NOMO-1 treated with DMSO at 0.1 percent for 48 hours (cell line): Measurements from ENCODE around the gene FRMD1.

ENCODE experiments used
- DNase-seq: peaks from one replicate; lab custom pipeline; 2025; ENCODE audit not compliant: unreplicated experiment; lab: John Stamatoyannopoulos, UW

FRMD1 gene

DNA sequence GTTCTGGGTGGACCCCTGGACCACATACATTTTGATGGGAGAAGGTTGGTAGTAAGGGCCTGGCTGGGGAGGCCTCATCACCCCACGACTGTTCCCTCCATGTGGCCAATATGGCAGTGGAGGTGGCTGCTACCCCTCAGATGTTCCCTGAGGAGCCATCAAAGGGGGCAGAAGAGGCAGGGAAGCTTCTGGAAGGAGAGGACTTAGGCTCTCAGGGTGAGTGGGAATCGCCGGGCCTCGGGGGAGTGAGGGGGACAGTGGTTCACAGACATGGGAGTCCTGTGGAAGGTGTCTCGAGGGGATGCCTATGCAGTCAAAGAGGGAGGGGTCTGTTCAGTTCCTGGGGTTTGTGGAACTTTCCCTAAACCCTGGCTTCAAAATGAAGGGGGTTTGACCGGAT, 32.9 kb upstream of the FRMD1 start:
- no peak for DNase-seq

DNA sequence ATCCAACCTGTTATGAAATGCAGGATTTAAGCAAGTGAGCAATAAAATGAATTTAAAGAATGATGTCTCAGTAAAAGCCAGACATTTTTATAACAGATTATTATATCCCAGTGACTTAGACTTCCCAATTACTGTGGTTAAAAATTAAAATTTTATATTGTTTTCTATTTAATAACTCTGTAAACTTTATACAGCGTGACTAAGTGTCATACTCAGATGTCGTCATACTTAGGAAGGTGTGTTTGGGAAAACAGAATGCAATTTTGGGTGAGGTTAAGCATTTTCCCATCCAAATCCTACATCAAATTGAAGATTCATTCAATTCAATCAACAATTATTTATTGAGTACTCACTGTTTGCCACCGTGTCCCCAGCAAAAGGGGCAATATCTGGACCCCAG, 31.4 kb upstream of the FRMD1 start:
- DNase-seq = no peak

DNA sequence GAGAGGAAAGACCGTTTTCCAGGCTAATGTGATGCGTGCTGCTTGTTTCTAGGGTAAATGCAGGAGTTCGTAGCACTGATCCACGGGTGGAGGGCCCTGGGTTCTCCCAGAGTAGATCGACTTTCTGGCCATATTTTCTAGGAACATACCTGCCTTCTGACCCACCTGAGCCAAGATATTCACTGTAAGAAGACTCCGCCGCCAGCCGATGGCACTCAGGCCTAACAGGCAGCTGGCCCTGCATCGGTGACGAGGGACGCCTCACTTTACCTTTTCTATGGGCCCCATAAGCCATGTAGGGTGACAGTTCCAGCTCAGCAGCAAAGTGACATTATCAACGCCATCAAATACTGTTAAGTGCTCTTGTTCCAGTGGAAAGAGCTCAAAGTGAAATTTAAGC, 30.2 kb upstream of the FRMD1 start:
- DNase-seq = no peak

DNA sequence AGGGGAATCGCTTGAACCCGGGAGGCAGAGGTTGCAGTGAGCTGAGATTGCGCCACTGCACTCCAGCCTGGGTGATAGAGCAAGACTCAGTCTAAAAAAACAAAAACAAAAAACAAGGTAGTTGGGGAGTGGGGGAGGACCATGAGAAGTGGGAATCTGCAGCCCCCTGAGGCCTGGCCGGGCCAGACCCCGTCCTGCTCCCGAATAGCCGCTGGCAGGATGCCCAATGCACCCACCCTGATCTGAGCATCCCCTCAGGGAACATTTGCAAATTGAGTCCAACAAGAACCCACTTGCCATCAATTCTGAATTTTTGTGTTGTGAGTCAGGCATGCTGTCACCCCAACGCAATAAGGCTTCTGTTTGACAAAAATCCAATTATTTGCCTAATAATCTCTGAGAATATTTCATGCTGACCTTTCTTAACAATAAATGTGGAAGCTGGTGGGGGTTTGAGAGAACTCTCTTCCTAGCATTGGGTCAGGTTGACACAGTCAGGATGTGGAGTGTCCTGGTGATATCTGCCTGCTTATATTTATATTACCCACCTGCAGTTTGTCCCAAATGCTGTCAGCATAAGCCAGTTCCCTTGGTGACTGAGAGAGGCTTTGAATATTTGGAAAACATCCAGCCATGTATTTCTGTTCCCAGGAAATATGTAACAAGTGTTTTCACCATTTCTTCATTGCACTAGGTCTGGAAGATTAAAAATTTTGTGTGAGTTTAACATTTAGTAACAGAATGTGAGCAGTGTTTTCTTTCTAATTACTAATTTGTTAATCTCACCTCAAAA, 28.4 kb upstream of the FRMD1 start:
- DNase-seq = no peak

DNA sequence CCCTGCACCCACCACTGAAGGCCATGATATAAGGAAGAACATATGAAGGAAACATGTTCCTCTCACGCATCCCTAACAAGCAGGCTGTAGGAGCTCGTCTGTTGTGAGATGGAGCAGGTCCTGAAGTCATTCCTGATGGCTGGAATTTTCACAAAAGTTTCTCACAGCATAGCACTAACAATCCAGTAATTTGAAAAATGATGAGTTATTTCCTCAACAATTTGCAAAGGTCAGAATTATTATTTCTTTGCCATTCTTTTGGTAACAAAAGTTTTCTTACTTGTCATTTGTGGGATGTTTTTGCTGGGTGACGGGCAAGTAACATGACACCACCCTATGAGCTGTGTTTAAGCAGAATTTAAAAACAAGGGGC, 27.6 kb upstream of the FRMD1 start:
- no peak for DNase-seq

DNA sequence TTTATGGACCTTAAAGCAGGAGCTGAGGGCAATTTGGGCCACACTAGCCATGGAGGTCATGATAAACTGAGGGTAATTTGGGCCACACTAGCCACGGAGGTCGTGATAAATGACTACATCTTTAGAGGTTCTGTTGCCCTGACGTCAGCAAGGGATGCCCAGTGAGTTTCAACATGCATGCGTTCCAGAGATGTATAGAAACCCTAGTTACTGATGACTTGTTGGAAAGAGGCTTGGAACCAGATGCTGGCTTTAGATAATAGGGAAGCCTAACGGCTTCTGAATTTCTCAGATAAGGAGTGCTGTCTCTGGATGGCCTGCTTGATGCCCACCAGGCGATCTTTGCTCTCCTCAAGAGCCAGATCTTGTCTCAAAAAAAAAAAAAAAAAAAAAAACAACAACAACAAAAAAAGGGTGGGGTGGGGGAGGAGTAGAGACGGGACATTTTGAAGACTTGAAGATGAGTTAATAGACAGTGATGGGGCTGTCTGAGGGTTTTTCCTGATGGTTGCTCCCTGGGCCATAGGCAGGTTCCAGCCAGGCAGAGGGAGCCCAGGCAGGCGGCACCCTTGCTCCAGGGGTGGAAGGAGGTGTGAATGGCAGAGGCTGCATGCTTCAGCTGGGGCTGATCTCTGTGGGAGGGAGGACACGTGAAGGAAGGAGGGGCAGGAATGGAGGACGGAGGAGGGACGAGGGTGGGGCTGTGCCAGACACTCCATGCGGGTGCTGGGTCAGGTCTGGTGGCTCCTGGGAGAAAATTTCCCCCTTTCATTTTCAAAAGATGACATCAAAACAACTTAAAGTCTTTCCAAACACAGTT, 27.0 kb upstream of the FRMD1 start:
- DNase-seq = no peak

DNA sequence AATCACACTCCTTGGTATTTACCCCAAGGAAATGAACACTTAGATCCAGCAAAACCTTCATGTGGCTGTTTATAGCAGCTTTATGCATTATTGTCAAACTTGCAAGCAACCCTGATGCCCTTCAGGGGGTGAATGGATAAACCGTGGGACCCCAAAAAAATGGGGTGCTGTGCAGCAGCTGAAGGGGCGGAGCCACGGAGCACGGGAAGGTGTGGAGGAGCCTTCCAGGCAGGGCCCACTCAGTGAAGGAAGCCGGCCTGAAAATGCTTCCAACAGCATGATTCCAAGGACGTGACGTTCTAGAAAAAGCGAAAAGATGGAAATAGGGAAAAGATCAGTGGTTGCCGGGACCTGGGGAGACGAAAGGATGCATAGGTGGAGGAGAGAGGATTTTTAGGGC, 25.6 kb upstream of the FRMD1 start:
- no peak for DNase-seq

DNA sequence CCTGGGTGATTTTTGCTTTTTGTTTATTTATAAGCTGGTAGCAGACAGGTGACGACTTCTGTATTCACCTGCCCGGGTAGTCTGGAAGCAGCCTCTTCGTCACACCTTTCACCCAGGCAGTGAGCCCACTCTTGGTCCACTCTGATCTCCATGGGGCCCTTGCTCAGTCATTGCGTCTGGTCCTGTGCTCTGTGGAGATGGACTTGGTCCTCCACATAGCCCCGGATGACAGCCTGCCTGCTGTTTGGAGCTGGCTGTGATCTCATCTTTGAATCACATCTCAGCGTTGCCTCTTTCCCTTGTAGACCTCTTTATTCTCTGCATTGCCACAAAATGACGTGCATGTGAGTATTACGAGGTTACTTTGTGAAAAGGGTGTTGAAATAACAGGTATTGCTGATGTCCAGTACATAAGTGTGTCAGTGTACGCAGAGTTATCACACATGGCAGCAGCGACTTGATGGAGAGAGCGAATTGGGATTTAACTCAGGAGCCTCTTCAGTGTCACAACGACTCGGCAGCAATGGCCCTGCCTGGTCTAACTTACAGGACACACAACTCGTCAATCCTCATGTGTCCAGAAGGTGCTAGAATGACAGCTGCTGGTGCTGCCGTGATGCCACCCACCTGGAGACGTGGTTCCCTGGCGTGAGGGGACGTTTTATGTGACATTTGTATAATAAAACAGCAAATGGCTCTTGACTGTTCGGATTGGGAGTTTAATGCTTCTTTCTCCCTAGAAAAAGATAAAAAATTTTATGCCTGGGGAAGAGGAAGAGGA, 24.2 kb upstream of the FRMD1 start:
- no peak for DNase-seq

DNA sequence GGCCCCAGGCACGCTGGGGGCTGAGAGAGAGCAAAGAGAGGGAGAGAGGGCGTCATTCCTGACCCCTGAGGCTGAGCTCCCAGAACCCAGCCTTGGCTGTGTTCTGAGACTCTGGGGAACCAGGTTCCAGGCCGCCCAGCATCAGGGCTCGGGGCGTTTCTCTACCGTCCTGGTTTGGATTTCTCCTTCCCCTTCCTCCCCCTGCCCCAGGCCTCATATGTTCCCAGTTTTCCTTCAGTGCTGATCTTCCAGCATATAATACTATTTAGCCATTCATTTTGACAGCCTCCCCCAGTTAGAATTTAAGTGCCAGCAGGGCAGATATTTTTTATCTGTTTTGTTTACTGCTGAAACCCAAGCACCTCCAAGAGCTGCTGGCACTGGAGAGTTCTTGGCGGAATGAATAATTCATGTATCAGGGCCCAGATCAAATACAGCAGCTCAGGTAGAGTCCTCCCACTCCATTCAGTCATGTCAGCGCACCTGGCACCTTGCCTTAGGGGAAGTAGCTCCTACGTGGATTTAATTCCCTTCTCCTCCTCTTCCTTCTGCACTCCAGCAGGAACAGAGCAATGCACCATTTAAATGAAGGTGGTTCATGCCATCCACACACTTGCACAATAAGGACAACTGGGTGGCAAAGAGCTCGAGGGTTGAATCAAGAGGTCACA, 23.4 kb upstream of the FRMD1 start:
- no peak for DNase-seq

DNA sequence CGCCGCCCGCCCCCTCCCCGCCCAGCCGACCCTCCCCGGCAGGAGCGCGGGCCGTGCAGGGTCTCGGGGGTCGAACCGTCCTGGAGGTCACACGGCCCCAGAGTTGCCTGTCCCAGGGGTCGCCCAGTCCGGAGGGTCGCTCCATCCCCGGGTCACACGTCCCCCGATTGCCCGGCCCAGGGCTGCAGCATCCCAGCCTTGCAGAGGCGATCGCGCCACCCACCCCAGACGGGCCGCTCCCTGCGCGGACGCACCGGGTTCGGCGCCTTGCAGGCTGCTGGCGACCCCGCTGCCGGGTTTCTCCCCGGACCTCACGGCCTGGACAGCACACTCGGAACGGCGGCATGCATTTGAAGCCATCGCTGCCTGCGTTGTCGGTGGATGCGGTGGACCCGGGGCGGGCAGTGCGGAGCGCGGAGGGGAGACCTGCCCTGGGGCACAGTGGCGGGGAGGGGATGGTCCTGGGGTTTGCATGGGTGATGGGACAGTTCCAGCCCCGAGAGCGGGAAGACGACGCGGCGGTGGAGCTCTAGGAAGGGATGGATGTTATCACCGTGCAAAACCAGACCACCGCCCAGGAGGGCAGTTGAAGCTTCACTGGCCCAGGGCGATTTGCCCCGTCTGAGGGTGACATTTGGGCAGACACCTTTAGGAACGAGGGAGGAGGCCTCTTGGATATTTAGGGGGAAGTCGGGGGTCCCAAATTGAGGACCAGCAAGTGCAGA, 22.7 kb upstream of the FRMD1 start:
- no peak for DNase-seq

DNA sequence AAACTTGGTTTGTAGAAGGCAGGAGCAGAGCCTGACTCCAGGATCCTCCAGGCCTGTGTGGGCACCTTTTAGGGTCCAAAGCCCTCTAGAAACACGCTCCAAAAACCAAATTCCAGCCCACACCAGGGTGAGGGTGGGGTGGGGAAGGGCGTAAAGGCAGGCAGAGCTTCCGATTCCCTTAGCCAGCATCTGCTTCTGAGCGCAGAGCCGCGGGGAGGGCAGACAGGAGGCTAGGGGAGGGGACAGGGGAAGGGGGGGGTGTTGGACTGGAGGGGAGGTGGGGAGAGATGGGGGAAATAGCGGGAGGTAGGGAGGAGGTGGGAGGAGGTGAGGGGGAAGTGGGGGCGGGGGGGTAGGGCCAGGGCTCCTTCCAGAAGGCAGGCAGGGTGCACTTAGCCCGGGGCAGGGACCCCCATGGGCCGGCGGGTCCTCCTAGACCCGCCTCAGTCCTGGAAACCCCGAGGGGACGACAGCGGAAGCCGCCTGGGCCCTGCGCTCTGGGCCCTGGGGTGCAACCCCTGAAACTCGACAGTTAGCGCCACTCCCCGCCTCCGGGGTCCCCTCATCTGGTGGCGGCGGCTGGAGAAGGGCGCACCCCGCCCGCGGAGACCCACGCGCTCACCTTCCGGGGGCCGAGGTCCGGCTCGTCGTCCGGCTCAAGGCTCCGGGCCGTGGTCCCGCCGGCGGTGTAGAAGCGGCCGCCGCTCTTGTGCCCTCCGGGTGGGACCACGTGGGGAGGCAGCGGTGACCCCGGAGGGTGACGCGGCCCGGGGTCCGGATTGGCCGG, 22.0 kb upstream of the FRMD1 start:
- DNase-seq = no peak

DNA sequence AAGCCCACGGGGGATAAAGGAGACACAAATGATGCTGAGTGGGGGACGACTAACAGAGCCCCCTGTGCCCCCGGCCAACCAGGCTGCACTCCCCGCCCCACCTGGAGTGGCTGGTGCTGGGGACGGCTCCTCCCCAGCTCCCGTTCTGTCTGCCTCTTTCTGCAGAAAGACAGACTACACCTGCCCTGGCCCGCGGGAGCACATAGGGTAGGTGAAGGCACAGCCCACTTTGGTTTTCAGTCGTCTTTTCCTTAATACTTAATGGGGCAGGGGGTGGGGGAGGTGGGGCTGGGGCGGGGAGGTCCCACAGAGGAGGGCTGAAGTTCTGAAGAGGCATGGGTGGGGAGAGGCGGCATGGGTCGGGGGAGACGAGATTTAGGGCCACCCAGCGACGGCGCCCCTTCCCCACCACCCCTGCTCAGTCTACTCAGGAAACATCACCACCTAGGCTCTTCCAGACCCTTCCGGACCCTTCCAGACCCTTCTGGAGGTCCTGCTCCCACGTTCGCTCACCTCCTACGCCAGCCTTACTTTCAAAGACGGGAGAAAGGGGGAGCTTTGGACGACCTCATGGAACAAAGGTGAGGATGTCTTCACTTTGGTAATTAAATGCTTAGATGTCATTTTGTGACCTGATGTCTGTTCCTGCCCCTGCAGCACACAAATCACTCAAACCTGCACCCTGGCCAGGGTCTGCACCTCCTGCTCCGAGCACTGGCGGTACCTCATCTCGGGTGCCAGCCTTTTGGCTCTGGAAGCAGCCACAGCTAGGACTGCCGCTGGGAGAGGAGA, 21.2 kb upstream of the FRMD1 start:
- no peak for DNase-seq

DNA sequence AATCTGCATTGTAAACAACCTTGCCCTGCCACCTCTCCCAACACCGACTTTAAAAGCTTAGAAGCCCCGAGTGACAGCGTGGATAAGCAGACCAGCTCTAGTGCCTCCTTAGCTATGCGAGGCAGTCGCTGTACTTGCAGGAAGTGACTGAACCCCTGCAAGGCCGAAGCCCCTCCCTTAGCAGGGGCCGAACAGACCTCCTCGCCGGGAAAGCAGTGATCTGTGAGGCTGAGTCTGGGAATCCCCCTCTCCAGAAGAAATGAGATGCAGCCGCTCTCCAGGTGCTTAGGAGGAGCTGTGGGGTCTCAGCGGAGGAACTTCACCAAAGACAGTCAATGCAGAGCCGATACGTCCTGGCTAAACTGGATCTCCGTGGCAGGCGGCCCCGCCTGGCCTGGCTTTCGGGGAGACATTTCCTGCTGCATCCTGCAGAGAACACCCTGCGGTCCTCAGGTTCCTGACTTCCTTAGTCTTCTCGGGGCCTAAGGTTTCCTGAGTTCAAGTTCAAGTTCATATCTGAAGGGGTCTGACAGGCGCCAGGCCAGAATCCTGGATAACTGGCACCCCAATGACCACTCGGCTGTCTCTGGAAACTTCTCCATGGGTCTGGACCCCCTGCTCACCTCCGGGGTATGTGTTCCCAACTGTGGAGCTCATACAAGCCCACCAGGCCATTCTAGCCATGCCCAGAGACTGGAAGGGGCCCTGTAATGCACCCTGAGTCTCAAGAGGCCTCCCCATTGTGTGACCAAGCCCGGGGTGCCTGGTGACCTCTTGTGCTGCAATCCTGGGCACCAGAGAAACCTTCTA, 20.4 kb upstream of the FRMD1 start:
- DNase-seq = no peak

DNA sequence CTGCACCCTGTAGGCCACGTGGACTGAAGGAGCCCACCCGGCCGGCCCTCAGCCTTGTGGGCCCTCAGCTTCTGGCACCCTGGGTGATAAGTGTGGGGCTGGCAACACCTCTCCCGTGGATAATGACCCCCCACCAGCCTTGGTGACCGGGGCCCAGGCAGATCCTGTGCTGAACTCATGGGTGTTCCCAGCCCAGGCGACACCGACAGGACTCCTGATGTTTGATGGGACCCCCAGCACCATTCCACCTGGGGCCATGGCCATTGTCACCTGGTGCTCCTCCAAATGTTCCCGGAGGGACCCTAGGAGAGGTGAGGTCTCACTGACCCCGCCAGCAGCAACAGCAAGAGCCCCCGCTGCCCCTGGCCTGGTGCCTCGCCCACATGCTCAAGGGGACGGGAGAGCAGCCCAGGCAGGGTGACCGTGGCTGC, 19.4 kb upstream of the FRMD1 start:
- DNase-seq = no peak

DNA sequence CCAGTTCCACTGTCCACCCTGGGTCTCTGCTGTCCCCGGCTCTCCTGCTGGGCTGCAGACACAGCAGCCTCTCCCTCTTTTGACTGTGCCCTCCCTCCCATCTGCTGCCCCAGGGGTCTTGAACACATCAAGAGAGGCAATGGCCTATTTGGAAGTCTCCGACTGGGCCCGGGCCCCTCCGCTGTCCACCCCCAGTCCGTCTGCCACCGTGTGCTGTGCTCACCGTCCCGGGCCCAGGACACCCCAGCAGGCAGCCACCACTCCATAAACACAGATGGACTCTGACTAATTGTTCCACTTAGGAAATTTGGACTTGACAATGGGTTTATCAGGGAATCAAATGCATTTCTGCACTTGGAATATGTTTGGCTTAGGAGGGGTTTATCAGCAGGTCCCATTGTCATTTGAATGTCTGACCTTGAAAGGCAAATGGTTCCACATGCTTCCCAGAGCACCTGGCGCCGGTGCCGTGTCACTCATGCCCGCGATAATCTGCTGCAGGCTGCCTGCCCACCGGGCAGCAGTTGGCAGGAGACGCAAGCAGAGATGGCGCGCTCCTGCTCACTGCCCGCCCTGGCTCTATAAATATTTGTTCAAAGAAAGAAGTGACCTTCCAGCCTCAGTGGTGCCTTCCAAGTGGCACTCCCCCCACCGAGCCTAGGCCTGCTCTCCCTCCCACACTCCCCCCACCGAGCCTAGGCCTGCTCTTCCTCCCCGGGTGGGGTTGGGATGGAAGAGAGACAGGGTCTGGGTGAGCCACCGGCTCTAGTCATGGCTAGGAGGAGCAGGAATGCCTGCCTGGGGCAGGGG, 18.8 kb upstream of the FRMD1 start:
- no peak for DNase-seq

DNA sequence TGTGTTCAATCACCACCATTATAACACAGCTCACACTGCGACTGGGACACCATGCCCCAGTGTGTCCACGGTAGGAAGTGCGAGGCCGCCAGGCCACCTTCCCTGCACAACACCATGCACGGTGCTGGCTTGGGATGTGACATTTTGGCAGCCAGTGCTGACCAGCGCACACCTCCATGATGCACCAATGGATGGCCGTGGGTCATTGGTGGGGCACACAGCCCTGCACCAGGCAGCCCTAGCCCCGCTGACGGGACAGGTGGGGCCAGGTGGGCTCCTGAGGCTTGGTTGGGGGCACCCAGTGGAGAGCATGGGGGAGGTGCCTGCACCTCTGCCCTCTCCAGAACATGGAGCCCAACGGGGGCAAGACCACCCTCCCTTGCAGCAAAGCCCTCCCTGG, 18.2 kb upstream of the FRMD1 start:
- DNase-seq = no peak

DNA sequence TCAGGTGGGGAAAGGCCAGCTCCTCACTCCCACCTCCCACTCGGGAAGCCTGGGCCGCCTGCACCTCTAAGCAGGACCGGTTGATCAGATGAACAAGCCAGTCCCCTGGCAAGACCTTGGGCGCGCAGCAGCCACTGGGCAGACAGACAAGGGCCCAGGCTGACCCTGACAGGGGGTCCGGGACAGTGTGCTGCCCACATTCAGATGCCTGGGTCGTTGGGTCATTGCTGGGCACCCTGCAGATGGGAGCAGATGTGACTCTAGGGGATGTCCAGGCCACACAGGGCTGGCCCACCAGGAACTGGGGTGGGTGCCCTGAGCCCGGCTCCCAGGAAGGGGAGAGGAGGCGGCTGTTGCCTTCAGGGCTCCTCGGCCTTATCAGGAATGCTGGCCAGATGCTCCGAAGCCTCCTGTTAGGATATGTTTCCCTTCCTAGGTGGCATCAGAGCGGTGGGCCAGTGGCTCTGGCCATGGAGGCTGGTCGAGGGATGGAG, 17.3 kb upstream of the FRMD1 start:
- no peak for DNase-seq
